ENCODE results near the gene MARCHF11. TPM values are rescaled to one million over a fixed set of nuclear protein-coding genes. Genes with fewer than 3 reads are reported as not detected.

Gene MARCHF11
- total RNA-seq, 1 donor from 2014 or later, result not detected

GRCh38 chr5:16082053-16082452 lies 97.5 kb downstream of the MARCHF11 start:
- Histone ChIP-seq H3K27me3 (ENCODE audit: insufficient read depth, low read length) (no peaks in the 10 kb centered on the region), H3K36me3 (ENCODE audit: insufficient read depth, low read length) (no peaks in the 10 kb centered on the region), H3K9ac (ENCODE audit: low read length) (no peak overlapping the region), H3K9me3 (ENCODE audit: insufficient read depth, low read depth, low read length) (peaks cover 4% of the 10 kb centered on the region), H3K4me3 (ENCODE audit: insufficient read depth, low read depth, low read length) (no peak overlapping the region), H3K27ac (ENCODE audit: low read depth, low read length) (no peak overlapping the region), H2AFZ (ENCODE audit: low read depth, low read length) (no peak overlapping the region), H3K4me1 (ENCODE audit: insufficient read depth, low read length) (no peaks in the 10 kb centered on the region), H3K79me2 (ENCODE audit: insufficient read depth, low read length) (no peaks in the 10 kb centered on the region), H3K4me2 (ENCODE audit: low read length) (no peak overlapping the region), H4K20me1 (ENCODE audit: insufficient read depth, low read length) (no peaks in the 10 kb centered on the region)
- peaks cover 2% of the 10 kb centered on the region for H3K27me3 Mint-ChIP-seq (ENCODE audit: low read depth, unreplicated experiment)
- DNase-seq (ENCODE audit: low read depth), result peak; percentile 1
- FAIRE-seq, result no peak
- H3K4me1 Mint-ChIP-seq (ENCODE audit: low read depth, unreplicated experiment), result peaks cover 10% of the 10 kb centered on the region
- no peak overlapping the region for H3K4me3 Mint-ChIP-seq (ENCODE audit: unreplicated experiment)
- no peak for TF ChIP-seq CTCF (IDR thresholded peaks at IDR 0.05; ENCODE audit: insufficient read depth, low read depth, low read length)
- no peak for TF ChIP-seq EZH2 (IDR thresholded peaks at IDR 0.05; ENCODE audit: insufficient read depth, low read length)
- no peaks in the 10 kb centered on the region for H3K36me3 Mint-ChIP-seq (ENCODE audit: low read depth, unreplicated experiment)
- H3K27ac Mint-ChIP-seq (ENCODE audit: unreplicated experiment), result peak overlapping the region; percentile 24
- H3K9me3 Mint-ChIP-seq (ENCODE audit: unreplicated experiment), result peaks cover 4% of the 10 kb centered on the region

GRCh38 chr5:16081376-16081955 lies 98.1 kb downstream of the MARCHF11 start:
- H4K20me1 ChIP-seq (ENCODE audit: insufficient read depth, low read length), result no peaks in the 10 kb centered on the region
- H3K4me1 ChIP-seq (ENCODE audit: insufficient read depth, low read length), result no peaks in the 10 kb centered on the region
- H3K4me2 ChIP-seq (ENCODE audit: low read length), result no peak overlapping the region
- no peak overlapping the region for H3K9ac ChIP-seq (ENCODE audit: low read length)
- no peak for TF ChIP-seq EZH2 (IDR thresholded peaks at IDR 0.05; ENCODE audit: insufficient read depth, low read length)
- no peak for TF ChIP-seq CTCF (IDR thresholded peaks at IDR 0.05; ENCODE audit: insufficient read depth, low read depth, low read length)
- H3K4me1 Mint-ChIP-seq (ENCODE audit: low read depth, unreplicated experiment), result peaks cover 10% of the 10 kb centered on the region
- no peak overlapping the region for H2AFZ ChIP-seq (ENCODE audit: low read depth, low read length)
- FAIRE-seq (no peak), DNase-seq (ENCODE audit: low read depth) (no peak)
- peak overlapping the region; percentile 2 for H3K27ac Mint-ChIP-seq (ENCODE audit: unreplicated experiment)
- H3K27ac ChIP-seq (ENCODE audit: low read depth, low read length), result no peak overlapping the region
- no peaks in the 10 kb centered on the region for H3K36me3 Mint-ChIP-seq (ENCODE audit: low read depth, unreplicated experiment)
- peaks cover 4% of the 10 kb centered on the region for H3K9me3 ChIP-seq (ENCODE audit: insufficient read depth, low read depth, low read length)
- no peaks in the 10 kb centered on the region for H3K36me3 ChIP-seq (ENCODE audit: insufficient read depth, low read length)
- no peak overlapping the region for H3K4me3 ChIP-seq (ENCODE audit: insufficient read depth, low read depth, low read length)
- peaks cover 2% of the 10 kb centered on the region for H3K27me3 Mint-ChIP-seq (ENCODE audit: low read depth, unreplicated experiment)
- H3K4me3 Mint-ChIP-seq (ENCODE audit: unreplicated experiment), result no peak overlapping the region
- no peaks in the 10 kb centered on the region for H3K79me2 ChIP-seq (ENCODE audit: insufficient read depth, low read length)
- no peaks in the 10 kb centered on the region for H3K27me3 ChIP-seq (ENCODE audit: insufficient read depth, low read length)
- peaks cover 4% of the 10 kb centered on the region for H3K9me3 Mint-ChIP-seq (ENCODE audit: unreplicated experiment)

GRCh38 chr5:16076657-16077056 lies 102.9 kb downstream of the MARCHF11 start:
- Mint-ChIP-seq H3K9me3 (ENCODE audit: unreplicated experiment) (peaks cover 4% of the 10 kb centered on the region), H3K36me3 (ENCODE audit: low read depth, unreplicated experiment) (no peaks in the 10 kb centered on the region), H3K4me3 (ENCODE audit: unreplicated experiment) (no peak overlapping the region), H3K27ac (ENCODE audit: unreplicated experiment) (no peak overlapping the region), H3K27me3 (ENCODE audit: low read depth, unreplicated experiment) (peaks cover 2% of the 10 kb centered on the region), H3K4me1 (ENCODE audit: low read depth, unreplicated experiment) (peaks cover 3% of the 10 kb centered on the region)
- H3K9me3 ChIP-seq (ENCODE audit: insufficient read depth, low read depth, low read length), result no peaks in the 10 kb centered on the region
- no peak overlapping the region for H3K27ac ChIP-seq (ENCODE audit: low read depth, low read length)
- no peak overlapping the region for H3K4me3 ChIP-seq (ENCODE audit: insufficient read depth, low read depth, low read length)
- no peak overlapping the region for H3K4me2 ChIP-seq (ENCODE audit: low read length)
- H3K36me3 ChIP-seq (ENCODE audit: insufficient read depth, low read length), result no peaks in the 10 kb centered on the region
- no peaks in the 10 kb centered on the region for H3K4me1 ChIP-seq (ENCODE audit: insufficient read depth, low read length)
- FAIRE-seq (no peak), DNase-seq (ENCODE audit: low read depth) (no peak)
- H2AFZ ChIP-seq (ENCODE audit: low read depth, low read length), result no peak overlapping the region
- H3K79me2 ChIP-seq (ENCODE audit: insufficient read depth, low read length), result no peaks in the 10 kb centered on the region
- no peaks in the 10 kb centered on the region for H4K20me1 ChIP-seq (ENCODE audit: insufficient read depth, low read length)
- H3K27me3 ChIP-seq (ENCODE audit: insufficient read depth, low read length), result no peaks in the 10 kb centered on the region
- TF ChIP-seq EZH2 (IDR thresholded peaks at IDR 0.05; ENCODE audit: insufficient read depth, low read length), result no peak
- TF ChIP-seq CTCF (IDR thresholded peaks at IDR 0.05; ENCODE audit: insufficient read depth, low read depth, low read length), result no peak
- no peak overlapping the region for H3K9ac ChIP-seq (ENCODE audit: low read length)

Measured in astrocyte (in vitro differentiated cells and primary cell).